Stimulated activated CD4-positive, alpha-beta T cell treated with anti-CD3 and anti-CD28 coated beads, Interleukin-4, amount 100 ng/mL, for 24 hours (primary cell): ENCODE measurements around the gene KCNIP4.
"Not testable (repeated sequence)": the region's sequence is repeated elsewhere in the genome, so short reads cannot be mapped to it uniquely, and the experiment has no call there.

Experiments
- DNase-seq: peaks from one replicate; pipeline ENCODE4 v3.0.0-alpha.2; 2020

Gene KCNIP4

GRCh38 chr4:21447301-21448054 lies 501.1 kb downstream of the KCNIP4 start:
- no peak for DNase-seq

DNA sequence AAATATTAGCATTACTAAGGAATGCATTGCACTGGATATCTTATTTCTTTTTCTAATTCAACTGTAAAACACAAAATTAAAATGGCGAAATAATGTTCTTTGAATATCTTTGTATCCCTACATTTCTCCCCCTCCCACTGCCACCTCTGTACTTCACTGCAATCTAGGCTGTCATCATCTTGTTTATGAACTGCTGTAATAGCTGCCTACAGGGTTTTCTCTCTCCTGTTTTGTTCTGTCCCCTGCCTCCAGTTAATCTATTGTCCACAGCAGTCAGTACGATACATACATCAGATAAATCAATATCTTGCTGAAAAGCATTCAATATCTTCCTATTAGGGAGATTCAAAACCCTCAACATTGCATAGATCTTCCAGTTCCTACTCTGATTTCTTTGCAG lies 528.4 kb downstream of the KCNIP4 start:
- no peak for DNase-seq

DNA sequence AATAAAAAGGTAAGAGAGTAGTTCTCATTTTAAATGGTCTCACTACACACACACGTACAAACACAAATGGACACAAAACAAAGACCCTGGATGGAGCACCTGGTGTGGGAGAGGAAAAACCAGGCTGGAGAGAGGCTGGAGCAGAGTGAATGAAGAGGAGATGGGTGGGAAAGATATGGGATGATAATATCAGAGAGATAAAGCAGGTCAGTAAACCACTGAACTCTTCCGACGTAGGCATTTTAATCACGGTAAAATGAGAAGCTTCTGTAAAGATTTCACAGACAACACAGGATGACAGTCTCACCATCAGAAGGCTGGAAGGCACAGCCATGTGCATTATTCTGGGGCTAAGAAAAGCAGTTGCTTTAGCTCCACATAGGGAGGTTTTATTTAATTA lies 532.8 kb downstream of the KCNIP4 start:
- DNase-seq, result no peak

- no peak for DNase-seq
These were observed 534.7 kb downstream of the KCNIP4 start for GRCh38 chr4:21413807-21414370.

- DNase-seq, result no peak
These were observed 537.5 kb downstream of the KCNIP4 start for GRCh38 chr4:21411086-21411485.

DNA sequence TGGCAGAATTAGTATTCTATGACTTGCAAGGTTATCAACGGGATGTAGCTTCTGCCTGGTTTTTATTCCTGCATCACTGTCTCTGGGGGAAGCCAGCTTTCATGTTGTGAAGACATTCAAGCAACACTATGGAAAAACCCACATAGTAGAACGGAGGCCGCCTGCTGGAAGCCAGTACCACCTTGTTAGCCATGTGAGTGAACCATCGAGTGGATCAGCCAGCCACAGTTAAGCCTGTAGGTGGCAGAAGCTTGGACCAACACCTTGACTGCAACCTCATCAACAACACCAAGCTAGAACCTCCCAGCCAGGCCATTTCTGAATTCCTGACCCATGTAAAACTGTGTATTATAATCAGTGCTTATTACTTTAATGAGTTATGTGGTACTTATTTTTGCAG lies 538.2 kb downstream of the KCNIP4 start:
- no peak for DNase-seq

- no peak for DNase-seq
These were observed 560.9 kb downstream of the KCNIP4 start for GRCh38 chr4:21387683-21388082.

DNA sequence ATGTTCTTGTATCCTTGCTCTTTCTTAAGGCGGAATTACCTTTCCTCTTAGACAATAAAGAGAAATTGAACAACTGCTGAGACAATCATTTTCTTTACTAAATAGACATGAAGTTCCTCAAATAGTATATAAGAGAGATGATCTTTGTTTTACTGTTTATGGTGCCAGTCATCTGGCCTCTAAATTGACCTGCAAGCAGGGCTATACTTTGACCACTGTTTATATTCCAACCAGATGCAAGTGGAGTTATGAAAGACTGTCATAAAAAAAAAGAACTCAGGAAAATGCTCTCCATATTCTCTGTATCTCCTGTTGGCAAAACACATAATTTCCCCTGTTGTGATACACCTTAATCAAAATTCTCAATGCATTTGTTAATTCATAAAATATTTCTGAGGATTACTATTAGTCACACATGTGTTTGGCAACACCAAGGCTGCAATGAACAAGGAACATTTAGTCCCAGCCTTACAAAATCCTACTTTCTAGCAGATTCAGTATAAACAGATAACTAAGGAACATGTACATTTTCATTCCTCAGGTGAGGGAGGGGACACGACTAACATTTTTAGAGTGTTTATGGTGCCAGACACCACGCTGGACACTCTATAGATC lies 562.3 kb downstream of the KCNIP4 start:
- no peak for DNase-seq

DNA sequence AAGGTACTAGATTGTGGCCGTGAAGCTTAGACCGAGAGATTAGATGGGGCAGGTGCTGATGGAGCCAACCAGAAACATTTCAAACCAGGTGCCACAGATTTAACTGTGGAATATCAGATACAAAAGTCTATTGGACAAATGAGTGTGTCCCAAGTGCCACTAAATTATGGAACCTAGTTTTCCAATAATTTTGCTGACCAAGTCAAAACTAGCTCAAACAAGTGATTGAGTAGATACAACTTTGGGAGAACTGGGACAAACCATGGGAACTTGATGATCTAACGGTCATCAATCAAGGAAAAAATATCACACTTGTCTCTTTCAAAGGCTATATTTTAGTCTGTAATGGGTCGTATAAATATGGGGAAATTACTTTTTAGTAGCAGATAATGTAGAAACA lies 562.9 kb downstream of the KCNIP4 start:
- no peak for DNase-seq

- no peak for DNase-seq
These were observed 564.0 kb downstream of the KCNIP4 start for GRCh38 chr4:21384609-21385008.

GRCh38 chr4:21380861-21381260 lies 567.7 kb downstream of the KCNIP4 start:
- no peak for DNase-seq

DNA sequence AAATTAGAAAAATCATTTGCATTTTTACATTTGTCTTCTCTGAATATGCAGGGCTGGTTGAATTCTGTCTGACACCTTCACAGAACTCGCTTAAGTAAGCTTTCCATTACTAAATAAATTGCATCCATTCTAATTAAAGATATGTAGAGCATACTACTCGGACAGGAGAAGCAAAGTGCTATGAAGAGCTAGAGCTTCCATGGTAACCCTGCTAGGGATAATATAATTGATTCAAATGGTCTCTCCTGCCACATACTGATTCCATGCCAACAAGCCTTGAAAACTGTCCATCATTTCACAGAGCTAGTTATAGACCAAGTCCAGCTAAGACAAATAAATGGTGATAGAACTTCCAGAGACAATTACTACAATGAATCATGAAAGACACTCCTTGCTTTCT lies 571.5 kb downstream of the KCNIP4 start:
- DNase-seq, result no peak

GRCh38 chr4:21376176-21376575 lies 572.4 kb downstream of the KCNIP4 start:
- DNase-seq, result no peak

DNA sequence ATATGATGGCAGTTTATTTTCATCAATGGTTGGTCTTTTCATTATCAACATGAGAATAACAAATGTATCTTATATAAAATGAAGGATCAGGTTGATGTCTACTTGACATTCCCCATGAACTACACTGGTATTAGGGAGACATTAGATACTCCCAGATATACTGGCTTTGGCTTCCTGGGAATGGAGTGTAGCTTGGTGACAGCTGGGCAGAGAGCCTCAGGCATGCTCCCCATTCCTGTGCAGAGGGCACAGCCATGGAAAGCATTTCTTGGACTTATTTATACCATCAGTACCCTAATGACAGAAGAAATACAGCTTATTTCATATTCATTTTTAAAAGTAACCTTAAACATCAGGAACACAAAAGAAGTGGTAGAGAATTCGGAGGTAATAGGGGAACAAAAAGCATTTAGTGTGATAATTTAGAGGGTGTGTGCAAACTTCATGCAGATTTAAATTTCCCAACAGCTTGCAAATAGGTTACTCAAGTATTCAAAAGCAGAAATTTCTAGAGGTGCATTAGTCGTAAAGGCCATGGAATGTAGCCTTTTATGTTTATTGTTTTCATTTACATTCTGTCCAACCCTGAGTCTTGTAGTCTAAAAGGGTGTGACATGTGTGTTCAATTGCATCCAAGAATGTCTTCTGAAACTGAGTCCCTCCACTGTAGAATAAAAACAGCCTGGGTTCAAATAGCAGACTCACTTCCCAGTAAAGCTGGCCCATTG lies 573.8 kb downstream of the KCNIP4 start:
- DNase-seq, result no peak

- no peak for DNase-seq
These were observed 581.0 kb downstream of the KCNIP4 start for GRCh38 chr4:21367567-21367966.

GRCh38 chr4:21366840-21367239 lies 581.7 kb downstream of the KCNIP4 start:
- DNase-seq, result no peak

GRCh38 chr4:21366312-21366711 lies 582.3 kb downstream of the KCNIP4 start:
- no peak for DNase-seq

GRCh38 chr4:21363701-21364100 lies 584.9 kb downstream of the KCNIP4 start:
- no peak for DNase-seq

DNA sequence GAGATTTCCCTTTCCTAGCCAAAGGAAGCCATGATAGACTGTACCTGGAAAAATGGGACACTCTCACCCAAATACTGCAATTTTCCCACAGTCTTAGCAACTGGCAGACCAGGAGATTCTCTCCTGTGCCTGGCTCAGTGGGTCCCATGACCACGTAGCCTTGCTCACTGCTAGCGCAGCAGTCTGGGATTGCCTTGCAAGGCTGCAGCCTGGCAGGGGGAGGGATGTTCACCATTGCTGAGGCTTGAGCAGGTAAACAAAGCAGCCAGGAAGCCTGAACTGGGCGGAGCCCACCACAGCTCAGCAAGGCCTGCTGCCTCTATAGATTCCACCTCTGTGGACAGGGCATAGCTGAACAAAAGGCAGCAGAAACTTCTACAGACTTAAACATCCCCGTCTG lies 596.2 kb downstream of the KCNIP4 start:
- DNase-seq, result not testable (repeated sequence)

- no peak for DNase-seq
These were observed 601.4 kb downstream of the KCNIP4 start for GRCh38 chr4:21347142-21347541.

DNA sequence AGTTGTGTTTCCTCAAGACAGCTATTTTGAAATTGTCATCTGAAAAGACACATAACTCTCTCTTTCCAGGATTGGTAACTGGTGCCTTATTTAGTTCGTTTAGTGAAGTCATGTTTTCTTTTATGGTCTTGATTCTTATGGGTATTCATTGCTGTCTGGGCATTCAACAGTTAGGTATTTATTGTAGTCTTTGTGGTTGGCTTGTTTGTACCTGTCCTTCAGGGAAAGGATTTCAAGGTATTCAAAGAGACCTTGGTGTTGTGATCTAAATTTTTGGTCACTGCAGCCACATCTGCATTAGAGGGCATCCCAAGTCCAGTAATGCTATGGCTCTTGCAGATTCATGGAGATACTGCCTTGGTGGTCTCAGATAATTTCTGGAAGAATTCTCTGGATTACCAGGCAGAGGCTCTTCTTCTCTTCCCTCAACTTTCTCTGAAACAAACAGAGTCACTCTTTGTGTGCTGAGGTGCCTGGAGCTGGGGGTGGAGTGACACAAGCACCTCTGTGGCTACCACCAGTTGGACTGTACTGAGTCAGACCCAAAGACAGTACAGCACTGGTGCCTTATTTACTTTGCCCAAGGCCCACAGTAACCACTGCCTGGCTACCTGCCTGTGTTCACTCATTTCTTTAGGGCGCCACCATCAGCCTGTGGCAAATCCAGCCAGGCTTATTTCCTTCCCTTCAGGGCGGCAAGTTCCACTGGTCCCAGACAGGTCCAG lies 620.4 kb downstream of the KCNIP4 start:
- no peak for DNase-seq

- no peak for DNase-seq
These were observed 628.5 kb downstream of the KCNIP4 start for GRCh38 chr4:21320034-21320433.

GRCh38 chr4:21307709-21308108 lies 640.9 kb downstream of the KCNIP4 start:
- no peak for DNase-seq
